Endometrium (tissue), 2 donors: ENCODE results near the gene ANK3.
A peak's percentile ranks its signal among the peaks of the same experiment; 100 is the strongest.

ENCODE experiments used
- FAIRE-seq: peaks from 2 replicates; lab custom pipeline; 2012; peaks lifted over from hg19 to GRCh38; lab: Jason Lieb, UNC
- donor health status: control.
- donor health status: control.

The ANK3 gene

GRCh38 chr10:60138842-60139241 lies 250.8 kb downstream of the ANK3 start:
- FAIRE-seq: no peak

- no peak for FAIRE-seq
Measured at GRCh38 chr10:60138026-60138425, 251.6 kb downstream of the ANK3 start.

GRCh38 chr10:60137292-60137992 lies 252.2 kb downstream of the ANK3 start:
- FAIRE-seq: peak; percentile 61

- FAIRE-seq: no peak
Measured at GRCh38 chr10:60135020-60135419, 254.7 kb downstream of the ANK3 start.

GRCh38 chr10:60134548-60134947 lies 255.1 kb downstream of the ANK3 start:
- no peak for FAIRE-seq

GRCh38 chr10:60130130-60130579 lies 259.5 kb downstream of the ANK3 start:
- FAIRE-seq: no peak

- no peak for FAIRE-seq
Measured at GRCh38 chr10:60125895-60126294, 263.8 kb downstream of the ANK3 start.

- FAIRE-seq: no peak
Measured at GRCh38 chr10:60124536-60124935, 265.1 kb downstream of the ANK3 start.

- no peak for FAIRE-seq
Measured at GRCh38 chr10:60123668-60124067, 266.0 kb downstream of the ANK3 start.

- FAIRE-seq: no peak
Measured at GRCh38 chr10:60123172-60123571, 266.5 kb downstream of the ANK3 start.

GRCh38 chr10:60122190-60122589 lies 267.5 kb downstream of the ANK3 start:
- FAIRE-seq: no peak

GRCh38 chr10:60114765-60115586 lies 274.7 kb downstream of the ANK3 start:
- FAIRE-seq: no peak

- FAIRE-seq: no peak
Measured at GRCh38 chr10:60110739-60111138, 278.9 kb downstream of the ANK3 start.

GRCh38 chr10:60107308-60107976 lies 282.2 kb downstream of the ANK3 start:
- FAIRE-seq: no peak

GRCh38 chr10:60105295-60105695 lies 284.4 kb downstream of the ANK3 start:
- FAIRE-seq: peak; percentile 73

- no peak for FAIRE-seq
Measured at GRCh38 chr10:60101821-60102220, 287.9 kb downstream of the ANK3 start.

- peak; percentile 95 for FAIRE-seq
Measured at GRCh38 chr10:60099998-60100747, 289.5 kb downstream of the ANK3 start.

GRCh38 chr10:60098677-60099601 lies 290.7 kb downstream of the ANK3 start:
- no peak for FAIRE-seq

- FAIRE-seq: no peak
Measured at GRCh38 chr10:60096761-60097513, 292.7 kb downstream of the ANK3 start.

GRCh38 chr10:60093317-60093716 lies 296.4 kb downstream of the ANK3 start:
- no peak for FAIRE-seq
